ENCODE measurements around the gene BFAR.
"Not testable (repeated sequence)": the region's sequence is repeated elsewhere in the genome, so short reads cannot be mapped to it uniquely, and the experiment has no call there.

Gene BFAR

DNA sequence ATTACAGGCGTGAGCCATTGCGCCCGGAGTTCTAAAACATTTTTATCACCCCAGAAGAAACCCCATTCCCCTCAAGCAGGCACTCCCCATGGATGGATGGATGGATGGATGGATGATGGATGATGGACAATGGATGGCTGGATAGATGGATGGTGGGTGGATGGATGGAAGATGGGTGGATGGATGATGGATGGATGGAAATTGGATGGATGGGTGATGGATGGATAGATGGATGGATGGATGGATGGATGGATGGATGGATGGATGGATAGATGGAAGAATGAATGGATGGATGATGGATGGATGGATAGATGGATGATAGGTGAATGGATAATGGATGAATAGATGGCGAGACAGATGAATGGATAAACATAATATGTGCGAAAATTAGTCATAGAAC is 44.9 kb downstream of the BFAR start:
- H3K4me3 ChIP-seq (ENCODE audit: low read depth, low read length) = no peak overlapping the region
- no peak overlapping the region for H3K27ac ChIP-seq
- TF ChIP-seq, protein P1, sequence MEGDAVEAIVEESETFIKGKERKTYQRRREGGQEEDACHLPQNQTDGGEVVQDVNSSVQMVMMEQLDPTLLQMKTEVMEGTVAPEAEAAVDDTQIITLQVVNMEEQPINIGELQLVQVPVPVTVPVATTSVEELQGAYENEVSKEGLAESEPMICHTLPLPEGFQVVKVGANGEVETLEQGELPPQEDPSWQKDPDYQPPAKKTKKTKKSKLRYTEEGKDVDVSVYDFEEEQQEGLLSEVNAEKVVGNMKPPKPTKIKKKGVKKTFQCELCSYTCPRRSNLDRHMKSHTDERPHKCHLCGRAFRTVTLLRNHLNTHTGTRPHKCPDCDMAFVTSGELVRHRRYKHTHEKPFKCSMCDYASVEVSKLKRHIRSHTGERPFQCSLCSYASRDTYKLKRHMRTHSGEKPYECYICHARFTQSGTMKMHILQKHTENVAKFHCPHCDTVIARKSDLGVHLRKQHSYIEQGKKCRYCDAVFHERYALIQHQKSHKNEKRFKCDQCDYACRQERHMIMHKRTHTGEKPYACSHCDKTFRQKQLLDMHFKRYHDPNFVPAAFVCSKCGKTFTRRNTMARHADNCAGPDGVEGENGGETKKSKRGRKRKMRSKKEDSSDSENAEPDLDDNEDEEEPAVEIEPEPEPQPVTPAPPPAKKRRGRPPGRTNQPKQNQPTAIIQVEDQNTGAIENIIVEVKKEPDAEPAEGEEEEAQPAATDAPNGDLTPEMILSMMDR (IDR thresholded peaks at IDR 0.05; ENCODE audit: low read depth, low read length, missing control alignments) = no peak
- no peaks in the 10 kb centered on the region for H3K36me3 ChIP-seq (replicated peaks)
- H3K27me3 ChIP-seq (replicated peaks) = no peaks in the 10 kb centered on the region
- in situ Hi-C loops (cut with HindIII; ENCODE audit: low pct_ligation_motif_present, low sequenced_read_pairs) = no loop called here
- DNase-seq = no peak

DNA sequence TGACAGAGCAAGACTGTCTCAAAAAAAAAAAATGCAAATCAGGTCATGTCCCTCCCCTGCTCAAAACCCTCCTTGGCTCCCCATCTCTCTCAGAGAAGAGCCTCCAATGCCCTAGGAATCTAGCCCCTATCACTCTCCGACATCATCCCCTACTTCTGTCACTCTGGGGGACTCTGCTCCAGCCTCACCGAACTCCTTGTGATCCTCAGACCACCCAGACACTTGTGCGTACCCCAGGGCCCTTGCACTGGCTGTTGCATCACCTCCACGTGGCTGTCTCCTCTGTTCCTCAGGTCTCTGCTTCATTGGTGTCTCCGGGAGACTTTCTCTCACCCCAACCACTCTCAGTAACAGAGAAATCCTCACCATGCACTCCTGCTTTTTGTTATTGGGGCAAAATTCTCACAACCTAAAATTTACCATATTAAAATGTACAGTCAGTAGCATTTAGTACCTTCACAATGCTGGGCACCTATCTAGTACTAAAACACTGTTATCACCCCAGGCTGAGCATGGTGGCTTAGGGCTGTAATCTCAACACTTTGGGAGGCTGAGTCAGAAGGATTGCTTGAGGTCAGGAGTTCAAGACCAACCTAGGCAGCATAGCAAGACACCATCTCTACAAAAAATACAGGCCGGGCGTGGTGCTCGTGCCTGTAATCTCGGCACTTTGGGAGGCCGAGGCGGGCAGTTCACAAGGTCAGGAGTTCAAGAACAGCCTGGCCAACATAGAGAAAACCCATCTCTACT is 46.2 kb downstream of the BFAR start:
- H3K4me3 ChIP-seq (ENCODE audit: low read depth, low read length) = no peak overlapping the region
- TF ChIP-seq, protein P1 (IDR thresholded peaks at IDR 0.05; ENCODE audit: low read depth, low read length, missing control alignments) = no peak
- in situ Hi-C loops (cut with HindIII; ENCODE audit: low pct_ligation_motif_present, low sequenced_read_pairs) = no loop called here
- DNase-seq = no peak
- H3K36me3 ChIP-seq (replicated peaks) = no peaks in the 10 kb centered on the region
- no peaks in the 10 kb centered on the region for H3K27me3 ChIP-seq (replicated peaks)
- H3K27ac ChIP-seq = no peak overlapping the region

DNA sequence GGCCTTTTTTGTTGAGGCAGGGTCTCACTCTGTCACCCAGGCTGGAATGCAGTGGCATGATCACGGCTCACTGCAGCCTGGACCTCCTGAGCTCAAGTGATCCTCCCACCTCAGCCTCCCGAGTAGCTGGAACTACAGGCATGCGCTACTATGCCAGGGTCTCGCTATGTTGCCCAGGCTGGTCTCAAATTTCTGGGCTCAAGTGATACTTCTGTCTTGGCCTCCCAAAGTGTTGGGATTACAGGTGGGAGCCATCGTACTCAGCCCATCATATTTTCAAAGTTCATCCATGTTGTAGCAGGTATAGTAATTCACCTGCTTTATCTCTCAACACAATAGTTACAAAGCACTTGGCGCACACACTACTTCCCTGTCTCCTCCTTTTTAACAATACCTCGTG is 47.6 kb downstream of the BFAR start:
- H3K27me3 ChIP-seq (replicated peaks); DNase-seq; H3K36me3 ChIP-seq (replicated peaks); H3K4me3 ChIP-seq (ENCODE audit: low read depth, low read length); in situ Hi-C loops (cut with HindIII; ENCODE audit: low pct_ligation_motif_present, low sequenced_read_pairs); H3K27ac ChIP-seq: not testable (repeated sequence)

DNA sequence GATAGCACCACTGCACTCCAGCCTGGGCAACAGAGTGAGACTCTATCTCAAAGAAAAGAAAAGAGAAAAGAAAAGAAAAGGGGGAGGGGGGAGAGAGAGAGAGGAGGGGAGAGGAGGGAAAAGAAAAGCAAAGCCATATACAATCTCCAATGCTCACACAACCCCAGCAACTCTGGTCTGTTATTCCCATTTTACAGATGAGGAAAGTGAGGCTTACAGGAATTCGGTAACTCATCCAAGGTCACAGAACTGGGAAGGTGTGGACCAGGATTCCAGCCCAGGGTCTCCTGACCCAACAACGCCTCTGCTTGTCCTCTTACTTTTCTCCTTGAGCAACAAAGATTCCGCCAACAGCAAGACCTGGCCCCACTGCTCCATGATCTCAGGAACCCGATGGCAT is 48.4 kb downstream of the BFAR start:
- Histone ChIP-seq H3K27me3 (replicated peaks) (no peaks in the 10 kb centered on the region), H3K36me3 (replicated peaks) (no peaks in the 10 kb centered on the region), H3K27ac (no peak overlapping the region), H3K4me3 (ENCODE audit: low read depth, low read length) (no peak overlapping the region)
- DNase-seq = no peak
- TF ChIP-seq, protein P1 (IDR thresholded peaks at IDR 0.05; ENCODE audit: low read depth, low read length, missing control alignments) = no peak
- in situ Hi-C loops (cut with HindIII; ENCODE audit: low pct_ligation_motif_present, low sequenced_read_pairs) = no loop called here

DNA sequence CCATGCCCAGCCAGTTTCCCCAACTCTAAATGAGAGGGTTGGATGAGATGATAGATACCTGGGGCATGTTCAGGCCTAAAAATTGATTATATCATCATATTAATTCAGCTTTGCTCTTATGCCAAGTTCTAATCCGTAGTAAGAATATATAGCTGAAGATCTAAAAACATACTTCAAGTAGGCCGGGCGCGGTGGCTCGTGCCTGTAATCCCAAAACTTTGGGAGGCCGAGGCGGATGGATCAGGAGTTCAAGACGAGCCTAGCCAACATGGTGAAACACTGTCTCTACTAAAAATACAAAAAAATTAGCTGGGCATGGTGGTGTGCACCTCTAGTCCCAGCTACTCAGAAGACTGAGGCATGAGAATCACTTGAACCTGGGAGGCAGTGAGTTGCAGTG is 49.4 kb downstream of the BFAR start:
- no peak overlapping the region for H3K4me3 ChIP-seq (ENCODE audit: low read depth, low read length)
- H3K27ac ChIP-seq = no peak overlapping the region
- no peaks in the 10 kb centered on the region for H3K27me3 ChIP-seq (replicated peaks)
- DNase-seq = no peak
- TF ChIP-seq, protein P1 (IDR thresholded peaks at IDR 0.05; ENCODE audit: low read depth, low read length, missing control alignments) = no peak
- no peaks in the 10 kb centered on the region for H3K36me3 ChIP-seq (replicated peaks)
- in situ Hi-C loops (cut with HindIII; ENCODE audit: low pct_ligation_motif_present, low sequenced_read_pairs) = no loop called here

DNA sequence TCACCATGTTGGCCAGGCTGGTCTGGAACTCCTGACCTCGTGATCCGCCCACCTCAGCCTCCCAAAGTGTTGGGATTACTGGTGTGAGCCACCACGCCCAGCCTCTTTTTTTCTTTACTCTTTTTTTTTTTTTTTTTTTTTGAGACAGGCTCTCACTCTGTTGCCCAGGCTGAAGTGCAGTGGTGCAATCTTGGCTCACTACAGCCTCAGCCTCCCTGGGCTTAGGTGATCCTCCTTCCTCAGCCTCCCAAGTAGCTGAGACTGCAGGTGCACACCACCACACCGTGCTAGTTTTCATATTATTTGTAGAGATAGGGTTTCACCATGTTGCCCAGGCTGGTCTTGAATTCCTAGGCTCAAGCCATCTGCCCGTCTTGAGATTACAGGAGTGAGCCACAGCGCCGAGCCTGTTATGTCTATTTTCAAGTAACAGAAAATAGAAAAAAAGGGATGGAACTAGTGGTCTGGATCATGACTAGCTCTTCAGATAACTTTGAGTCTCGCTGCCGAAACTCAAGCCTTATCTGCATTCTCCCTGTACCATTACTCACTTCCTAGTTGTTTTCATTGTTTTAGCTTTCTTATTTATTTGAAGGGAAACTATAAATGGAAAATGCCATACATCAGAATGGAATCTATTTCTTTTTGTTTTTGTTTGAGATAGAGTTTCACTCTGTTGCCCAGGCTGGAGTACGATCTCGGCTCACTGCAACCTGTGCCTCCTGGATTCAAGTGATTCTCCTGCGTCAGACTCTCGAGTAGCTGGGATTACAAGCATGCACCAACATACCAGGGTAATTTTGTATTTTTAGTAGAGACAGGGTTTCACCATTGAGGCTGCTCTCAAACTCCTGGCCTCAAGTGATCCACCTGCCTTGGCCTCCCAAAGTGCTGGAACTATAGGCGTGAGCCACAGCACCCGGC is 53.4 kb downstream of the BFAR start:
- H3K4me3 ChIP-seq (ENCODE audit: low read depth, low read length); H3K27ac ChIP-seq; H3K27me3 ChIP-seq (replicated peaks); in situ Hi-C loops (cut with HindIII; ENCODE audit: low pct_ligation_motif_present, low sequenced_read_pairs); H3K36me3 ChIP-seq (replicated peaks): not testable (repeated sequence)
- peak; percentile 69 for DNase-seq

DNA sequence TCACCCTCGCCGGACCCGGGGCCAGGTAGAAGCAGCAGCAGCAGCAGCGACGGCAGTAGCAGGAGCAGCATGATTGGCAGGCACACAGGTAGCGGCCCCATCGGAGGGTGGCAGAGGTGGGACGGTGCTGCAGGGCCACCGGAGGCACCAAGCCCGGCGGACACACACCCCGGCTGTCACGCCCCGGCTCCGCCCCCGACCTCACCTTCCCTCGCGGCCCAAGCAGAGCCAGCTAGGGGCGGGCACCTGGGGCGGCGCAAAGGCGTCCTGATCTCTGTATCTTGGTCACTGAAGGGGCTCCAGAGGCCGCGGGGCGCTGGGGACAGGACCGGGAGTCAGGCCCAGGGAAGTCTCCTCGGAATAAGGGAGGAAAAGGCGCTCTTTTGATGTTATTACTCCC is 61.4 kb downstream of the BFAR start, which contains the start of gene PLA2G10:
PLA2G10 (minus strand) TSS at position 180 of the 400 bp plus-strand sequence; CDS start at position 101, 79 bp downstream.
- in situ Hi-C loops (cut with HindIII; ENCODE audit: low pct_ligation_motif_present, low sequenced_read_pairs); H3K36me3 ChIP-seq (replicated peaks); DNase-seq; H3K4me3 ChIP-seq (ENCODE audit: low read depth, low read length); H3K27me3 ChIP-seq (replicated peaks); H3K27ac ChIP-seq: not testable (repeated sequence)

DNA sequence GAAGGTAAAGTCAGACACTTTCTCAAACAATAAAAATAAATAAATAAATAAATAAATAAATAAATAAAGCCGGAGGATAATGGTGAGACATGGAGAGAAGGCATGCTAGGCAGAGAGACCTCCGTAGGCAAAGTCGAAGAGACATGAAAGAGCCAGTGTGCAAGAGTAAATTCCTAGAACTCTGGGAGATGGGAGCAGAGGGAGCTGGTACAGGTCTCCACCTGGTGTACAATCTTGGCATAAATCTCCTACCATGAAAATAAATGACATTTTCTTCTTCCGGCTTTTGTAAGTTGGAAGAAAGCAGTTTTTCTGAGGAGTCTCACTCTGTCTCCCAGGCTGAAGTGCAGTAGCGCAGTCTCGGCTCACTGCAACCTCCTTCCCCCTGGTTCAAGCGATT is 69.1 kb downstream of the BFAR start:
- in situ Hi-C loops (cut with HindIII; ENCODE audit: low pct_ligation_motif_present, low sequenced_read_pairs); H3K4me3 ChIP-seq (ENCODE audit: low read depth, low read length); H3K27me3 ChIP-seq (replicated peaks); H3K36me3 ChIP-seq (replicated peaks); H3K27ac ChIP-seq; DNase-seq: not testable (repeated sequence)

DNA sequence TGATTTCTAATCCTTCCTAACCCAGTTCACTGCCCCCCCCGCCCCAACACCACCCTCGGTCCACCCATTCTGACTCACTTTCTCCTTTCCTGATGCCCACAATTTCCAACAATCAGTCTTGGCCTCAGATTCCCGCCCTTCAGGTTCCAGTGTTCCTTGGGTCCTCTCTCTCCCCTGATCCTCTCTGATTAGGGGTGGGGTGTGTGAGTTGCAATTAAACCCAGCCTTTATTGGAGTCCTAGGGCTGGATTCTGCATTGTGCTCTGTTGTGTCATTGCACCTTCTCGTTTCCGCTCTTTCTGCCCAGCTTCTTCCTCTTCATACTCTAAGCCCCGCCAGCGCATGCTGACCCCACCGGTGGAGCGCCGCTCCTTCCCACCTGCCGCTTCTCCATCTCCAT is 69.9 kb downstream of the BFAR start:
- H3K27ac ChIP-seq; DNase-seq; H3K4me3 ChIP-seq (ENCODE audit: low read depth, low read length); H3K36me3 ChIP-seq (replicated peaks); H3K27me3 ChIP-seq (replicated peaks); in situ Hi-C loops (cut with HindIII; ENCODE audit: low pct_ligation_motif_present, low sequenced_read_pairs): not testable (repeated sequence)
